Chondrocyte (in vitro differentiated cells): ENCODE data around the gene HNRNPM. TPM values are rescaled to one million over a fixed set of nuclear protein-coding genes. Genes with fewer than 3 reads are reported as not detected.

ENCODE experiments used
- DNase-seq: peaks from one replicate; pipeline ENCODE4 v3.0.0; 2021; ENCODE audit warnings: mixed read lengths, low spot score
- H3K27ac Mint-ChIP-seq: one replicate; pipeline ENCODE4 v1.8.0; 2021; ENCODE audit warnings: mild to moderate bottlenecking, moderate library complexity, mixed read lengths; ENCODE audit not compliant: unreplicated experiment
- H3K27me3 Mint-ChIP-seq: 2 replicates; pipeline ENCODE4 v1.8.0; 2021; ENCODE audit warnings: low read depth, mixed read lengths
- H3K36me3 Mint-ChIP-seq: 2 replicates; pipeline ENCODE4 v1.8.0; 2021; ENCODE audit warnings: low read depth, mixed read lengths
- H3K4me1 Mint-ChIP-seq: 2 replicates; pipeline ENCODE4 v1.8.0; 2021; ENCODE audit warnings: low read depth, mild to moderate bottlenecking, mixed read lengths
- H3K4me3 Mint-ChIP-seq: one replicate; pipeline ENCODE4 v1.8.0; 2021; ENCODE audit warnings: mild to moderate bottlenecking, moderate library complexity, mixed read lengths; ENCODE audit not compliant: unreplicated experiment
- H3K9me3 Mint-ChIP-seq: 2 replicates; pipeline ENCODE4 v1.8.0; 2021; ENCODE audit warnings: low read depth, mixed read lengths
- CTCF ChIP-seq: fragments of 200-600 bp; sonication (generic); IDR thresholded peaks from 2 replicates; pipeline ENCODE4 v1.5.0; 2021; ENCODE audit warnings: antibody characterized with exemption, mild to moderate bottlenecking, moderate library complexity
- total RNA-seq: library from RNA; stranded (reverse); gene quantifications from 3 replicates; pipeline ENCODE4 v1.2.1, GENCODE V29; 2021

HNRNPM gene
- total RNA-seq, 1 donor from 2014 or later, result 116 TPM

GRCh38 chr19:8469613-8470368, 25.0 kb downstream of the HNRNPM start:
- peaks cover 22% of the 10 kb centered on the region for H3K4me1 Mint-ChIP-seq
- peak overlapping the region; percentile 23 for H3K27ac Mint-ChIP-seq

GRCh38 chr19:8473648-8474476, 29.1 kb downstream of the HNRNPM start:
- no peak for DNase-seq
- TF ChIP-seq CTCF, result no peak
- H3K9me3 Mint-ChIP-seq, result no peaks in the 10 kb centered on the region
- no peak overlapping the region for H3K27ac Mint-ChIP-seq
- no peaks in the 10 kb centered on the region for H3K27me3 Mint-ChIP-seq
- H3K36me3 Mint-ChIP-seq, result peaks cover 42% of the 10 kb centered on the region
- no peak overlapping the region for H3K4me3 Mint-ChIP-seq
- peaks cover 13% of the 10 kb centered on the region for H3K4me1 Mint-ChIP-seq

More at GRCh38 chr19:8469613-8470368, 25.0 kb downstream of the HNRNPM start:
- no peak for TF ChIP-seq CTCF
- Mint-ChIP-seq H3K27me3 (no peaks in the 10 kb centered on the region), H3K9me3 (no peaks in the 10 kb centered on the region), H3K36me3 (peaks cover 60% of the 10 kb centered on the region), H3K4me3 (no peak overlapping the region)
- peak; percentile 34 for DNase-seq

GRCh38 chr19:8475005-8475404, 30.2 kb downstream of the HNRNPM start:
- no peak for DNase-seq
- Mint-ChIP-seq H3K9me3 (no peaks in the 10 kb centered on the region), H3K27me3 (no peaks in the 10 kb centered on the region), H3K36me3 (peaks cover 31% of the 10 kb centered on the region), H3K4me3 (no peak overlapping the region), H3K27ac (peak overlapping the region; percentile 45), H3K4me1 (peaks cover 13% of the 10 kb centered on the region)
- no peak for TF ChIP-seq CTCF

GRCh38 chr19:8476524-8476923, 31.7 kb downstream of the HNRNPM start:
- Mint-ChIP-seq H3K27ac (no peak overlapping the region), H3K9me3 (no peaks in the 10 kb centered on the region), H3K4me1 (peaks cover 18% of the 10 kb centered on the region), H3K36me3 (peaks cover 27% of the 10 kb centered on the region), H3K27me3 (no peaks in the 10 kb centered on the region), H3K4me3 (no peak overlapping the region)
- DNase-seq, result peak; percentile 44
- no peak for TF ChIP-seq CTCF

- no peak for TF ChIP-seq CTCF
- peak overlapping the region; percentile 38 for H3K27ac Mint-ChIP-seq
- peaks cover 19% of the 10 kb centered on the region for H3K4me1 Mint-ChIP-seq
- no peaks in the 10 kb centered on the region for H3K27me3 Mint-ChIP-seq
- peak; percentile 5 for DNase-seq
- H3K9me3 Mint-ChIP-seq, result no peaks in the 10 kb centered on the region
- no peak overlapping the region for H3K4me3 Mint-ChIP-seq
- peaks cover 24% of the 10 kb centered on the region for H3K36me3 Mint-ChIP-seq
Measured at GRCh38 chr19:8477889-8478288, 33.1 kb downstream of the HNRNPM start.
